Right atrium auricular region (tissue), 2 donors: ENCODE results near the gene GPC3. TPM values are rescaled to one million over a fixed set of nuclear protein-coding genes. Genes with fewer than 3 reads are reported as not detected.
"Not testable (repeated sequence)": the region's sequence is repeated elsewhere in the genome, so short reads cannot be mapped to it uniquely, and the experiment has no call there.

ENCODE experiments used
- DNase-seq: peaks from one replicate; pipeline ENCODE4 v3.0.0-alpha.2; 2019; ENCODE audit warnings: low spot score
- H3K27ac ChIP-seq, 2 donors: fragments of 200-600 bp; sonication (generic); 1 replicate in 1 of 2; 2 replicates in 1 of 2; pipeline ENCODE4 v1.5.1; 2016 to 2019
- H3K27me3 ChIP-seq, 2 donors: fragments of 200-600 bp; sonication (generic); one replicate each; pipeline versions ENCODE4 v1.5.1 to v1.6.0; 2017 to 2019
- H3K36me3 ChIP-seq: fragments of 200-600 bp; sonication (generic); one replicate; pipeline ENCODE4 v1.5.1; 2016
- H3K4me1 ChIP-seq, 2 donors: fragments of 200-600 bp; sonication (generic); one replicate each; pipeline versions ENCODE4 v1.5.1 to v1.6.0; 2017 to 2019
- H3K4me3 ChIP-seq, 2 donors: fragments of 200-600 bp; sonication (generic); 1 replicate in 1 of 2; 2 replicates in 1 of 2; pipeline ENCODE4 v1.5.1; 2017 to 2019; ENCODE audit warnings: mild to moderate bottlenecking in 1 of 2, moderate library complexity in 1 of 2
- H3K9me3 ChIP-seq, 2 donors: fragments of 200-600 bp; sonication (generic); one replicate each; pipeline ENCODE4 v1.5.1; 2019
- CTCF ChIP-seq, 2 donors: fragments of 200-600 bp; sonication (generic); IDR thresholded peaks; one replicate each; pipeline ENCODE4 v1.5.1; 2019; ENCODE audit warnings: antibody characterized with exemption in 2 of 2
- total RNA-seq, 2 donors: library from RNA; depleted of rRNA; stranded (reverse); fragments of >200 nt; gene quantifications; one replicate each; pipeline ENCODE4 v1.1.0, GENCODE V29; 2016

GPC3 gene
- total RNA-seq, 2 donors from 2014 or later, result 3.5 to 18.6 TPM

GRCh38 chrX:134023851-134024281 is 38.5 kb upstream of the GPC3 start:
- Histone ChIP-seq H3K27ac (no peak overlapping the region), H3K4me3 (no peak overlapping the region), H3K27me3 (no peaks in the 10 kb centered on the region), H3K9me3 (no peaks in the 10 kb centered on the region), H3K36me3 (no peaks in the 10 kb centered on the region), H3K4me1 (no peaks in the 10 kb centered on the region)
- TF ChIP-seq CTCF (IDR thresholded peaks at IDR 0.05), result no peak
- DNase-seq, result no peak

GRCh38 chrX:134020910-134021309 is 35.5 kb upstream of the GPC3 start:
- no peak overlapping the region for H3K4me3 ChIP-seq
- H3K27ac ChIP-seq, result no peak overlapping the region
- H3K27me3 ChIP-seq, result no peaks in the 10 kb centered on the region
- H3K36me3 ChIP-seq, result no peaks in the 10 kb centered on the region
- H3K4me1 ChIP-seq, result no peaks in the 10 kb centered on the region
- no peak for DNase-seq
- no peak for TF ChIP-seq CTCF (IDR thresholded peaks at IDR 0.05)
- H3K9me3 ChIP-seq, result no peaks in the 10 kb centered on the region

GRCh38 chrX:134019567-134020206 is 34.3 kb upstream of the GPC3 start:
- Histone ChIP-seq H3K9me3 (no peaks in the 10 kb centered on the region), H3K27ac (no peak overlapping the region), H3K27me3 (no peaks in the 10 kb centered on the region), H3K4me3 (no peak overlapping the region), H3K36me3 (no peaks in the 10 kb centered on the region), H3K4me1 (no peaks in the 10 kb centered on the region)
- no peak for DNase-seq
- no peak for TF ChIP-seq CTCF (IDR thresholded peaks at IDR 0.05)

- H3K27ac ChIP-seq, H3K9me3 ChIP-seq, H3K27me3 ChIP-seq, DNase-seq, H3K36me3 ChIP-seq, H3K4me3 ChIP-seq, H3K4me1 ChIP-seq: not testable (repeated sequence)
Observed at GRCh38 chrX:134016309-134016708, 30.9 kb upstream of the GPC3 start.

GRCh38 chrX:134015510-134015909 is 30.1 kb upstream of the GPC3 start:
- not testable (repeated sequence) for H3K36me3 ChIP-seq, H3K4me3 ChIP-seq, H3K27ac ChIP-seq, H3K9me3 ChIP-seq, DNase-seq, H3K27me3 ChIP-seq, H3K4me1 ChIP-seq

- H3K27ac ChIP-seq, result no peak overlapping the region
Observed at GRCh38 chrX:134013524-134013923, 28.1 kb upstream of the GPC3 start.

More at GRCh38 chrX:134013524-134013923, 28.1 kb upstream of the GPC3 start:
- Histone ChIP-seq H3K27me3 (no peaks in the 10 kb centered on the region), H3K4me1 (no peaks in the 10 kb centered on the region), H3K4me3 (no peak overlapping the region), H3K9me3 (no peaks in the 10 kb centered on the region), H3K36me3 (no peaks in the 10 kb centered on the region)
- no peak for DNase-seq
- no peak for TF ChIP-seq CTCF (IDR thresholded peaks at IDR 0.05)
